Kidney (tissue), 14 donors: ENCODE measurements around the gene PRKD3. TPM values are rescaled to one million over a fixed set of nuclear protein-coding genes. Genes with fewer than 3 reads are reported as not detected.

Source experiments
- DNase-seq, 5 donors: peaks; one replicate each; pipeline ENCODE4 v3.0.0-alpha.2; 2013 to 2020
- FAIRE-seq: peaks from 2 replicates; lab custom pipeline; 2012; peaks lifted over from hg19 to GRCh38; lab: Jason Lieb, UNC
- H3K27ac ChIP-seq, 2 donors: one replicate each; pipeline ENCODE4 v1.7.0; 2013; ENCODE audit warnings: low read depth in 2 of 2, low read length in 2 of 2, inconsistent platforms in 1 of 2
- H3K27me3 ChIP-seq: one replicate; pipeline ENCODE4 v1.7.1; 2013; ENCODE audit warnings: low read length, inconsistent platforms; ENCODE audit not compliant: control insufficient read depth, insufficient read depth
- H3K36me3 ChIP-seq, 3 donors: one replicate each; pipeline versions ENCODE4 v1.7.0 to v1.7.1; 2013; ENCODE audit warnings: low read length in 3 of 3, control low read depth in 1 of 3, inconsistent platforms in 1 of 3; ENCODE audit not compliant: insufficient read depth in 3 of 3, control insufficient read depth in 2 of 3
- H3K4me1 ChIP-seq, 3 donors: one replicate each; pipeline versions ENCODE4 v1.7.0 to v1.7.1; 2013; ENCODE audit warnings: low read length in 3 of 3, inconsistent platforms in 1 of 3, low read depth in 1 of 3; ENCODE audit not compliant: control insufficient read depth in 2 of 3, insufficient read depth in 2 of 3
- H3K4me3 ChIP-seq, 3 donors: one replicate each; pipeline versions ENCODE4 v1.7.0 to v1.8.1; 2013; ENCODE audit warnings: low read length in 3 of 3, control low read depth in 1 of 3, inconsistent platforms in 1 of 3
- H3K9ac ChIP-seq, 3 donors: one replicate each; pipeline versions ENCODE4 v1.7.0 to v1.7.1; 2013; ENCODE audit warnings: low read length in 3 of 3, control low read depth in 1 of 3, inconsistent platforms in 1 of 3
- H3K9me3 ChIP-seq, 3 donors: one replicate each; pipeline versions ENCODE4 v1.7.0 to v1.7.1; 2013; ENCODE audit warnings: low read length in 3 of 3, control low read depth in 1 of 3, inconsistent platforms in 1 of 3; ENCODE audit not compliant: control insufficient read depth in 2 of 3, insufficient read depth in 1 of 3
- intact Hi-C: fragments of 100-400 bp; cut with DNase I; formaldehyde crosslinking; loops from one replicate; pipeline ENCODE4 v1.11.1; 2022
- polyA plus RNA-seq: library from polyadenylated mRNA; stranded (reverse); fragments of 350-450 nt; fragmentation: Illumina TruSeq; extraction: RNeasy Lipid Tissue Mini Kit (QIAGEN cat#74804); gene quantifications from one replicate; pipeline ENCODE4 v1.2.3, GENCODE V29; 2014; ENCODE audit warnings: low read depth, low replicate concordance; ENCODE audit not compliant: insufficient read depth
- total RNA-seq: library from RNA; stranded (reverse); fragmentation: NEBNext Ultra II Directional; extraction: Animal tissue kit (Norgen Biotek cat#: 25700); gene quantifications from one replicate; pipeline ENCODE4 v1.2.1, GENCODE V29; 2021
- TF ChIP-seq, protein P1 (sequence below): IDR thresholded peaks from 3 replicates; pipeline ENCODE4 v1.5.1; 2012; ENCODE audit warnings: mild to moderate bottlenecking, moderate library complexity, borderline replicate concordance; ENCODE audit not compliant: insufficient read depth; ENCODE audit errors: extremely low read depth
- donor health status: control.
- donor health status: control.
- donor health status: control.
- donor health status: control.
- donor health status: control.
- donor health status: DM: yes; HTN: yes; CAD: no.
- donor health status: Normal renal cell carcinoma (clear cell type).

The PRKD3 gene
- total and polyA plus RNA-seq, 2 donors from 2014 or later, result 7.1 to 45.7 TPM

DNA sequence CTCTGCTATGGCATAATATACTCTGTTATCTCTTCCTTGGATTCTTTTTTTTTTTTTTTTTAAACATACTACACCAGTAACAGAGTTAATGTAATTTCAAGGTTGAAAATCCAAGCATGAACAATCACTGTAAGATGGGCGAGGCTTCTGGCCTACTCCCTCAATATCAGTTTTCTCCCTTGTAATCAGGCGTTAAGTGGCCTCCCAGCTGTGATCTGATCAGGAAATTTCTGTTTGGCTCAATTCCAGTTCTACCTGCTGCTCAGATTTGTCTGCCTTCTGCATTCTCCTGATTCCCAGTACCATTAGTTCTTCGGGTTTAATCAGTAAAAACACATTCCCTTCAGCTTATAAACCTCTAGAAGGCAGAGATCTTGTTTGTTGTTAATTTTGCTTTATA lies 18.6 kb downstream of the PRKD3 start:
- no peak overlapping the region for H3K27ac ChIP-seq
- H3K9ac ChIP-seq, result no peak overlapping the region
- no peak for FAIRE-seq
- H3K4me1 ChIP-seq, result peaks cover 0 to 2% (median 0%) of the 10 kb centered on the region in 3 donors
- TF ChIP-seq, protein P1, sequence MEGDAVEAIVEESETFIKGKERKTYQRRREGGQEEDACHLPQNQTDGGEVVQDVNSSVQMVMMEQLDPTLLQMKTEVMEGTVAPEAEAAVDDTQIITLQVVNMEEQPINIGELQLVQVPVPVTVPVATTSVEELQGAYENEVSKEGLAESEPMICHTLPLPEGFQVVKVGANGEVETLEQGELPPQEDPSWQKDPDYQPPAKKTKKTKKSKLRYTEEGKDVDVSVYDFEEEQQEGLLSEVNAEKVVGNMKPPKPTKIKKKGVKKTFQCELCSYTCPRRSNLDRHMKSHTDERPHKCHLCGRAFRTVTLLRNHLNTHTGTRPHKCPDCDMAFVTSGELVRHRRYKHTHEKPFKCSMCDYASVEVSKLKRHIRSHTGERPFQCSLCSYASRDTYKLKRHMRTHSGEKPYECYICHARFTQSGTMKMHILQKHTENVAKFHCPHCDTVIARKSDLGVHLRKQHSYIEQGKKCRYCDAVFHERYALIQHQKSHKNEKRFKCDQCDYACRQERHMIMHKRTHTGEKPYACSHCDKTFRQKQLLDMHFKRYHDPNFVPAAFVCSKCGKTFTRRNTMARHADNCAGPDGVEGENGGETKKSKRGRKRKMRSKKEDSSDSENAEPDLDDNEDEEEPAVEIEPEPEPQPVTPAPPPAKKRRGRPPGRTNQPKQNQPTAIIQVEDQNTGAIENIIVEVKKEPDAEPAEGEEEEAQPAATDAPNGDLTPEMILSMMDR, result no peak
- no peaks in the 10 kb centered on the region for H3K27me3 ChIP-seq
- peaks cover 0 to 2% (median 0%) of the 10 kb centered on the region in 3 donors for H3K36me3 ChIP-seq
- no peaks in the 10 kb centered on the region for H3K9me3 ChIP-seq
- intact Hi-C loops, result no loop called here
- no peak for DNase-seq
- H3K4me3 ChIP-seq, result no peak overlapping the region

DNA sequence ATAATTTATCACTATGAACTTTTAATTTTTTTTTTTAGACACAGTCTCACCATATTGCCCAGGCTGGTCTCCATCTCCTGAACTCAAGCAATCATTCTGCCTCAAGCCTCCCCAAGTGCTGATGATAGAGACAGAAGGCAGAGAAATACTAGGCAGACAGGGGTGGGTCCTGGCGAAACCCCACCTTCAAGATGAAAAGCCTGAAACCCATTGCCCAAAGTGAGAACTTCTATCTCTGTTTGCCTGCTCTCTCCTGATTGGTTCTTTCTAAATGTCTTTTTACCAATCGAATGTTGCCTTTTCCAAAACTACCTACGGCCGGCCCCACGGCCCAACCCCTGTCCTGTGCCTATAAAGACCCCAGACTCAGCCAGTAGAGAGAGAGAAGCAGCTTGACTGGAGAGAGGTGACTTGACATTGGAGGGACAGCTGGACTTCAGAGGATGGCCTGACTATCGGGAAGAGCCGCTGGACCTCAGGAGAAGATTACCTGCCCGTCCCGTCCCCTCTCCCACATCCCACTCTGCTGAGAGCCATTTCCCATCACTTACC lies 21.9 kb downstream of the PRKD3 start:
- intact Hi-C loops, result no loop called here
- H3K9ac ChIP-seq, result no peak overlapping the region
- TF ChIP-seq, protein P1, result no peak
- H3K4me1 ChIP-seq, result peaks cover 0 to 2% (median 0%) of the 10 kb centered on the region in 3 donors
- no peaks in the 10 kb centered on the region for H3K27me3 ChIP-seq
- FAIRE-seq (no peak), DNase-seq (no peak)
- H3K27ac ChIP-seq, result no peak overlapping the region
- no peak overlapping the region for H3K4me3 ChIP-seq
- no peaks in the 10 kb centered on the region for H3K9me3 ChIP-seq
- no peaks in the 10 kb centered on the region for H3K36me3 ChIP-seq

DNA sequence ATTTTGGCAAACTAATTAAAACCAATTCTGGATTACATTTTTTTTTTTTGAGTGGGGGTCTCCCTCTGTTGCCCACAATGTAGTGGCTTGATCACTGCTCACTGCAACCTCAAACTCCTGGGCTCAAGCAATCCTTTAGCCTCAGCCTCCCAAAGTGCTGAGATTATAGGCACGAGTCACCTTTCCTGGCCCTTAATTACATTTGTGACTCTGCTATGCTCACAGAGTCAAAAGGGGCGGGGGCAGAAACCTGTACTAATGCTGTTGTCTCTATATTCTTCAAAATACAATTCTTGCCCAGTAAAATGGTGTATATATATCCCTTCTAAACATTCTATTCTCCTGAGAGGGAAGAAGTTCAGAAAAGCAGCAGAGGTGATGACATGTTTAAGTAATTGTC lies 23.2 kb downstream of the PRKD3 start:
- intact Hi-C loops, result no loop called here
- DNase-seq, result no peak
- Histone ChIP-seq H3K4me1 (peaks cover 0 to 2% (median 0%) of the 10 kb centered on the region in 3 donors), H3K9me3 (no peaks in the 10 kb centered on the region), H3K27ac (no peak overlapping the region), H3K4me3 (no peak overlapping the region), H3K27me3 (no peaks in the 10 kb centered on the region), H3K36me3 (no peaks in the 10 kb centered on the region), H3K9ac (no peak overlapping the region)
- TF ChIP-seq, protein P1, result no peak
- FAIRE-seq, result no peak

DNA sequence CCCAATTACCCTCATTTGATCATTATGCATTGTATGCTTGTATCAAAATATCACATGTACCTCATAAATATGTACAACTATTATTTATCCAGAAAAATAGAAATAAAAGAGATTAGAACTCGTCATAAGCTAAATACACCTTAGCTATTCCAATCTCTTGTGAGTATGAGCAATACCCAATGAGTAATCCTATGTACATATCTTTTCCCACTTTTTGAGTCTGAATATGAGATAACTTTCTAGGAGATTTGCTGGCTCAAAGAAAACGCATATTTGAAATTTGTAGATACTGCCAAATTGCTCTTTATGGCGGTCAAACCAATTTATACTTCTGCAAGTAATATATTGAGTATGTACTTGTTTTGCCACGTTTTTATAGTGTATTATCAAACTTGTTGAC lies 24.1 kb downstream of the PRKD3 start:
- Histone ChIP-seq H3K4me3 (no peak overlapping the region), H3K9ac (no peak overlapping the region), H3K4me1 (peaks cover 0 to under 1% (median 0%) of the 10 kb centered on the region in 3 donors), H3K27me3 (no peaks in the 10 kb centered on the region), H3K36me3 (no peaks in the 10 kb centered on the region), H3K27ac (no peak overlapping the region), H3K9me3 (no peaks in the 10 kb centered on the region)
- intact Hi-C loops, result no loop called here
- no peak for FAIRE-seq
- DNase-seq, result no peak
- TF ChIP-seq, protein P1, result no peak
